Measurements from ENCODE around the gene HBA1.

DNA sequence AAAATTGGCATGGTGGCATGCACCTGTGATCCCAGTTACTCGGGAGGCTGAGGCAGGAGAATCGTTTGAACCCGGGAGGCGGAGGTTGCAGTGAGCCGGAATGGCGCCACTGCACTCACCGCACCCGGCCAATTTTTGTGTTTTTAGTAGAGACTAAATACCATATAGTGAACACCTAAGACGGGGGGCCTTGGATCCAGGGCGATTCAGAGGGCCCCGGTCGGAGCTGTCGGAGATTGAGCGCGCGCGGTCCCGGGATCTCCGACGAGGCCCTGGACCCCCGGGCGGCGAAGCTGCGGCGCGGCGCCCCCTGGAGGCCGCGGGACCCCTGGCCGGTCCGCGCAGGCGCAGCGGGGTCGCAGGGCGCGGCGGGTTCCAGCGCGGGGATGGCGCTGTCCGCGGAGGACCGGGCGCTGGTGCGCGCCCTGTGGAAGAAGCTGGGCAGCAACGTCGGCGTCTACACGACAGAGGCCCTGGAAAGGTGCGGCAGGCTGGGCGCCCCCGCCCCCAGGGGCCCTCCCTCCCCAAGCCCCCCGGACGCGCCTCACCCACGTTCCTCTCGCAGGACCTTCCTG is 3.7 kb downstream of the HBA1 start, which contains the start of gene HBQ1:
- TF ChIP-seq SPI1 (IDR thresholded peaks at IDR 0.05; ENCODE audit: low read depth, low read length) (no peak), POLR2A (IDR thresholded peaks at IDR 0.05; ENCODE audit: low read depth, low read length) (no peak), POU2F2 (IDR thresholded peaks at IDR 0.05; ENCODE audit: low read depth, low read length) (no peak)

Measured in GM12891 (cell line).